GM12874 (cell line): ENCODE measurements around the gene PRICKLE1.

Experiments
- CTCF ChIP-seq: IDR thresholded peaks from 2 replicates; pipeline ENCODE4 v1.5.1; 2011; ENCODE audit warnings: low read depth, mild to moderate bottlenecking, control low read depth, low read length, moderate library complexity; ENCODE audit not compliant: insufficient read depth

Gene PRICKLE1

GRCh38 chr12:42589465-42590329 is at the start of gene PRICKLE1:
Gene PRICKLE1, minus strand, starts transcription at chr12:42589746. Its CDS starts 117,230 bp downstream, at chr12:42472516.
- no peak for TF ChIP-seq CTCF

- no peak for TF ChIP-seq CTCF
These were observed 49.2 kb upstream of the PRICKLE1 start for GRCh38 chr12:42638697-42639096.

GRCh38 chr12:42638011-42638410 is 48.5 kb upstream of the PRICKLE1 start:
- no peak for TF ChIP-seq CTCF

- TF ChIP-seq CTCF: no peak
These were observed 47.4 kb upstream of the PRICKLE1 start for GRCh38 chr12:42636993-42637392.

- no peak for TF ChIP-seq CTCF
These were observed 44.0 kb upstream of the PRICKLE1 start for GRCh38 chr12:42633594-42633993.

GRCh38 chr12:42631513-42631912 is 42.0 kb upstream of the PRICKLE1 start:
- TF ChIP-seq CTCF: no peak

GRCh38 chr12:42630314-42630713 is 40.8 kb upstream of the PRICKLE1 start:
- TF ChIP-seq CTCF: no peak
